HG03139 (cell line): ENCODE data around the gene GLDC.
"Not testable (repeated sequence)": the region's sequence is repeated elsewhere in the genome, so short reads cannot be mapped to it uniquely, and the experiment has no call there.

Experiments used
- ATAC-seq: cut with Tn5 transposase; IDR thresholded peaks from one replicate; pipeline ENCODE4 v1.9.1; 2021; ENCODE audit not compliant: unreplicated experiment

Gene GLDC

DNA sequence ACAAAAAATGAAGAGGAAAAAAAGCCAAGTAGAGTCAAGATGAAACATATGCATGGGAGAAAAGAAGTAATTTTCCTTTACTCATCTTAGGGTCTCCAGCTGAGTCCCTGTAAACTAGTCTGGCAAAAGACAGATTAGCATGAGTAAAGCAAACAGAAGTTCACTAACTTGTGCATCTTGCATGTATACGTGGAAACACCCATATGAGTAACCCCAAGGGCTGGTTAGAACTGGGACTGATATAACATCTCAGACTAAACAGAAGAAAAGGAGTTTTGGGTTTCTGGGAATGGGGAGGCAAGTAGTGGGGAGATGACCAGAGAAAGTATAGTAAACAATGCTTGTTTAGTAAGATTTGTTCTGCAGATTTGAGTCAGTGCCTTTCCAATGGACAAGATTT is 20.1 kb upstream of the GLDC start:
- no peak for ATAC-seq

DNA sequence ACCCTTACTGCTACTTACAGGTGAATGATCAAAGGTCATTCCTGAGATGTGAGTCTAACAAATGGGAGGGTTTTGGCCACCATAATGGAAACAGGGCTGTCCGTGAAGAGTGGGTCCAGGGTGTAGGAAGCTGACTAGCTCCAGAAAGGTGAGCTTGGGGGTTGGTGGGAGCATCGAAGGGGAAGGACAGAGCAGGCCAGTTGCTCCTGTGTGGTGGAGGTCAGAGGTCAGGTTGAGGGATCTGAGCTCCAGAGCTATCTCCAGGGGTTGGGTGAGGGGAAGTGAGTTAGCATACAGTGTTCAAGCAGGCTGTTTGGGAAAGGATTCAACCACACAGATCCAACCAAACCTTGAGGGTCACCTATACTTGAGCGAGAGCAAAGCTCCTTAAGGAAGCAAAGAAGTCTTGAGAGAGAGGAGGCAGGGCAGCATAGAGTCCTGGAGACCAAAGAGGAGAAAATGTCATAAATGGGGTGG is 18.7 kb upstream of the GLDC start:
- no peak for ATAC-seq

DNA sequence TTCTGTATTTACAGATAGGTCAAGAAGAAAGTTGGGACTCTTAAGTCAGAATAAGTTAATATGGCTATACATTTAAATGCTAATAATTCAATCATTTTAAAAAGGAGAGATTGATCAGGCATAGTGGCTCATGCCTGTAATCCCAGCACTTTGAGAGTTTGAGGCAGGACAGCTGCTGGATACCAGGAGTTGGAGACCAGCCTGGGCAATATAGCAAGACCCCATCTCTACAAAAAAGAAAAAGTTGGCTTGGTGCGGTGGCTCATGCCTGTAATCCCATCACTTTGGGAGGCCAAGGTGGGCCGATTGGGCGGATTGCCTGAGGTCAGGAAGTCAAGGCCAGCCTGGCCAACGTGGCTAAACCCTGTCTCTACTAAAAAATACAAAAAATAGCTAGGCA is 15.0 kb upstream of the GLDC start:
- no peak for ATAC-seq

DNA sequence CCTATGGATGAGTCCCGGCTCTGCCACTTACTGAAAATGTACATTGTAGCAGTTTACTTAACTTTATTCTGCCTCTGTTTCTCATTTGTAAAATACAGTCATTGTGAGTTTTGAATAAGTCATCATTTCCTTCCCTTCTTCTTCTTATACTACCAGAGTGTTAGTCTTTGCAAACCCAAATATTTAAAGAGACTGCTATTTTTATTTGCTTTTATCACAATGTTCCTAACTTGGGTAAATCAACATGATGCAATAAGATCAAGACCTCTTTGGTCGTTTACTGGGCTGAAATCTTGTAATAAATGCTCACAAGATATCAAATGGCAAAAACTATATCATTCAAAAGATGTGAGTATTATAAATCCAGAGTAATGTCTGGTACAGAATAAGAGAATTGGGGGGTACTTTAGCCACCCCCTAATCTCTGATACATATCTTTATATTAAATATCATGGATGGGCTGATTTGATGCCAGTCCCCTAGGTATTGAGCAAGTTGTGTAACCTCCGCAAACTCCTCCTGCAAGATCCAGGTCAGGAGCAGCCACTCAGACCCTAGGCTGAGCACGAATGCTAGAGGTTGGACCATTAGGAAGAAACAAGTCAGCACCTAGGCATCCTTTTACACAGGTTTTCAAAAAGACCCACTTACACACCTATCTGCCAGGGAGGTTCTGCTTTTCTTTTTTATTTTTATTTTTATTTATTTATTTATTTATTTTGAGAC is 13.3 kb upstream of the GLDC start:
- ATAC-seq, result no peak

DNA sequence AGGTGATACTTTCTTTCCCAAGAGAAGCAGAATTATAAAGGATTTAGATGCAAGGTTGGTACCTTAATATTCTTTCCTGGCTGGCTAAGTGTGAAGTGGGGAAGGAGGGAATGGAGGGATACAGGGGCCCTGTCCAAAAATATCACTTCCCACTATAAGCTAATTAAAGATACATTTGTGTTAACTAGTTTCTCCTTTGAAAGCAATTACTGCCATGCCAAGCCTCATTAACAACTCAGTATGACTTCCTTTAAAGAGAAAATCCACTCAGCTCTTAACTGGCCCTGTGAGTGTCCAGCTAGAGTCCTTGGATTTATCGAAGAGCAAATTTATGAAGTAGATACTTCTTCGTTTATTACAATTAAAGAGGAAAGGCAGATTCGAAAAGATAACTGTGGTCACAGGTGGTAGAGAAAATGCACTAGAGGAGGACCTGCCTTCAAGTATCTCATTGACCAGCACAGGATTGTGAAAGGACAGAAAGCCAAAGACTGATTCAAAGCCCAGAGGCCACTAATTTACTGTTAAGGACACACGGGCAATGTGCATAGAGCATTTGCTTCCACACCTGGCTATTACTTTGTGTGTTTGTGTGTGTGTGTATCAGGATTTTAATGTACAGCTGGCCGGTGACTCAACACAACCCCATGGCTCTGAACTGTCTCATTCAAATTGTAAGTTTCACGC is 11.2 kb upstream of the GLDC start:
- ATAC-seq, result no peak

DNA sequence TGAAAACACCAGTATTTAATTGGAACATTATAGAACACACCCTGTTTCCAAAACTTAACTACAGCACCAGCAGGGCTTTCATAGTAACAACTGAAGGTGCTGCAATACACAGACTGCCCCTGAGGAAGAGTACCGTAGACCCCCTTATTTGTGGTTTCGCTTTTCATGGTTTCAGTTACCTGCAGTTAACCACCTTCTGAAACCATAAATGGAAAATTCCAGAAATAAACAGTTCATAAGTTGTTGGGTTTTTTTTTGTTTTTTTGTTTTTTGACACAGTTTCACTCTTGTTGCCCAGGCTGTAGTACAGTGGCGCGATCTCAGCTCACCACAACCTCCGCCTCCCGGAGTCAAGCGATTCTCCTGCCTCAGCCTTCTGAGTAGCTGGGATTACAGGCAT is 9.5 kb upstream of the GLDC start:
- ATAC-seq, result peak; percentile 82

DNA sequence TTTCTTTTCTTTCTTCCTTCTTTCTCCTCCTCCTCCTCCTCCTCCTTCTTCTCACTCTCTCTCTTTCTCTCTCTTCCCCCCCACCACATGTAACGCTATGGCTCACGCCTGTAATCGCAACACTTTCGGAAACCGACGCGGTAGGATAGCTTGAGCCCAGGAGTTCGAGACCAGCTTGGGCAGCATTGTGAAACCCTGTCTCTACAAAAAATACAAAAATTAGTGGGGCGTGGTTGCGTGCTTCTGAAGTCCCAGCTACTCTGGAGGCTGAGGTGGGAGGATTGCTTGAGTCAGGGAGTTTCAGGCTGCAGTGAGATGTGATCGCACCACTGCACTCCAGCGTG is 736 bp upstream of the GLDC start:
- no peak for ATAC-seq

DNA sequence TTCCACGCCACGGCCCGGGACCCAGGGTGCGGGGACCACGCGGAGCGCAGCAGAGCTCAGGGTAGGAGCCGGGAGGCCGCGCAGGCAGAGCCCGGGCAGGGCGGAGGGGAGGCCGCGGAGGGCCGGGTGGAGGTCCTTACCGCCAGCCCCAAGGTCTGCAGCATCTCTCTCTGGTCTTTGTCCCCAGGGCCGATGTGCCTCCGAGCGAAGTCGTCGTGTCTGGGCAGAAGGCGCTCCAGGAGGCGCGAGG is 499 bp downstream of the GLDC start:
- not testable (repeated sequence) for ATAC-seq

DNA sequence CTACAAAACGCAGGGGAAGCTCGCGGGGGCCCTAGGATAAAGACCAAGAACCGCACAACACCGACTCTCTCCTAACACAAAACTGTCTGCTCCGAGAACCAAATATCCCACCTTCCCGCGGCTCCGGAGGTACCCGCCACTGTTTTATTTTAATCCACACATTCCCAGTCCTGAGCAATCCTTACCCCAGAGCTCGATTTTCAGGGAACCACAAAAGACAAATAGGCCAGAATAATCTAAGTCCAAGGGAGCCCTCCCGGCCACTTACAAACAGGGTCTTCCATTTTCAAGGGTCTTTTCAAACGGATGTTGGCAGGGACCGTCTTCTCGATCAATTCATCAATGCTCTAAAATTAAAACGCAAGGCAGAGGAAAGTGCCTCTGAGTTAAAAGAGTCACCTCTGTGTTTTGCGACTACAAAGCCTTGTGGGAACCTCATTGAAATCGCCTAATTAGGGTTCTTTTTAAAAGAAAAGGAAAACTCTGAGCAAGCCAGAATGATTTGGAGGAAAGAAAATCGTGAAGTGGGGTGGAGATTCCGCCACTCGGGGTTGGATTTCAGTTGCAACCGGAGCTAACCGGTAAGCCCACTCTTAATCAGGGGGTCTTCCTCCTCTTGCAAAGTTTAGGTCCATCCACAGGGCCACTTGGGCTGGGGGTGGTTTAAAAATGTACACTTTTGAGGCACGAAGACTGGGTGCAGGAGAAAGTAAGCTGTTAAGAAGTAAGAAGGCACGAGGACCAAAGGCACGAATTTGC is 1.0 kb downstream of the GLDC start:
- no peak for ATAC-seq

DNA sequence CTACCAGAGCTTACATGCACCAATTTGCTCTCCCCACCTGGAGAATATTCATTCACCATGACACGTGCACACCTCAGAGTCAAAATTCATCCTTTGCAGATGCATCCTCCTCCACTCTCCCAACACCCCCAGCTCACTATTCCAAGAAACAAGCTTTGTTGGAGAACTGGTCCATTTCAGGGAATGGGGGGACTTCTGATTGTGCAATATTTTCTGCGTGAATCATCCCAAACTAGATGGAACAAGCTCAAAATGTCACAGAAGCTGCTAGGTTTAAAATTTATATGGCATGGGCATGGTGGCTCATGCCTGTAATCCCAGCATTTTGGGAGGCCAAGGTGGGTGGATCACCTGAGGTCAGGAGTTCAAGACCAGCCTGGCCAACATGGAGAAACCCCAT is 3.6 kb downstream of the GLDC start:
- ATAC-seq, result no peak

DNA sequence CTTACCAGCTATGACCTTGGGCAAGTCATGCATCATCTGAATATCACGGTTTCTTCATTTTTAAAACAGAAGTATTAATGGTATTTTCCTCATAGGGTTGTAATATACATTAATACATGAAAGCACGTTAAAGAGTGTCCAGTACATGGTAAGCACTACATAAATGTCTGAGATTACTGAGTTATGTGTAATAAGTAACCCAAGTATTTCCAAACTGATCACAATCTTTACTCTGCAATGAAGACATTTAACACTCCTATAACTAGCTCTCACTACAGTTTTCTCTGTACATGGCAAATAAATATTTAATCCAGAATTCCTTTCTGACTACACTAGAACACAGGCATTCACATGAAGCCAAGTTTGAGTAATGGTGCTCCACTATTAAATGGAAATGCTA is 4.0 kb downstream of the GLDC start:
- ATAC-seq, result no peak

DNA sequence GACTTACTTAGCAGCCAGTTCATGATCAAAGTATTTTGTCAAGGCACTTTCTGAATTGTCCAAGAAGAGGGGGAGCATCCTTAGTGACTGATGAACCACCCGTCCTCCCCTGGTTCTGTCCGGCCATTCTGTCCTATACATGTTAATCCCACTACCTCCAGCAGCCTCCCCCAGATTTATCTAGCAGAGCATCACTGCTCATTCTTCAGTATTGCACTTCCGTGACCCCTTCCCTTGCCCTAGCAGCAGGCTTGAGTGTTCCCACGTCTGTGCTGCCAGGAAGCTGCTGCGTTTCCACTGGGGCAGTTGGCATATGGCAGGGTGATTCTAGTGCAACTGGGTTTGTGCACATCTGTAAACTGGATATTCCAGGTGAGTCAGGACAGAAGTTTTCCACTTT is 4.5 kb downstream of the GLDC start:
- no peak for ATAC-seq

DNA sequence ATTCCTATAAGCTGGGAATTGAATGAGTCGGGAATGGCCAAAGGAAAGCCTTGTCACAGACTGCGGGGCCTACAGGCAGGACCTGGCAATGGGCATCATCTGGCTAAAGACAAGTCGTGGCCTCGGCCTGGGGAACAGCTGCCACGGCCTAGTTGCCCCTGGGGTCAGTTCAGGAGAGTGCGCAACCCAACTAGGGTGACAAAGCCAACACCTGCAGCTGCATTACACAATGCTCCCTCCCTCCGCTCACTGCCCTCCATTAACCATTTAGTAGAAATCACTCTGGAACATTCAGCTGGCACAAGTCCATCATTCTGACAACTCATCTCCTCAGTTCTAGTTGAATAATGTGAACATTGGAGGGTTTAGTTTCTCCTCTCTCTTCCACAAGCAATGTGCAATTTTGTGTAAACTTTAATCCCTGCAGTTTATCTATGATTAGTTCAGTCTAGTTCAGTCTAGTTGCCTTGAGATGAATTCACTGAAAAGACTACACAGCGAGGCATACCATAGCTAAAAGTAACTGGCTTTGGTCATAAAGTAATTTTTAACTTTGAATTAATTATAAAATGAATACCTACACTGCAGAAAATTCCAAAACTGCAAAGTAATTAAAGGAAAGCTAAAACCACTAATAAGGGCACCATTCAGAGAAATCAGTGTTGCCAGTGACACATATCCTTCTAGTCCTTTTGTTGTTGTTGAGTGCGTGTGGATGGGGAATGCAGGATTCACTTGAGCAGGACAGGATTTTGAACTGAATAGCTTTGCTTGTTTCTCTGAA is 5.1 kb downstream of the GLDC start:
- no peak for ATAC-seq

DNA sequence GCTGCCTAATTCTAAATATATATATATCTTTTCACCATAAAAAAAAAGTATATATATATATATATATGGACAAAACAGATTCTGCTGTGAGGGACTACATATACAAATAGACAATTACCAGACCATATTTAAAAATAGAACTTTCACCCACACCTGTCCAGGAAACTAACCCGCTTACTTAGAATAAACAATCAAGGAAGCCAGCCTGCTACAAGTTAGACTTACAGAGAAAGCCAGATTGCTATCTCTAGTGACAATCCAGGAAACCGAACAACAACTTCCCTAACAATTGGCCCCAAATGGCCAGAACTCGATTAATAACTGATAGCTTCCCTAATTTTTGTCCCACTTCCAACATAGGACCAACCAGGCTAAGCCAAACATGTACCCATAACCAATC is 5.9 kb downstream of the GLDC start:
- ATAC-seq, result no peak

DNA sequence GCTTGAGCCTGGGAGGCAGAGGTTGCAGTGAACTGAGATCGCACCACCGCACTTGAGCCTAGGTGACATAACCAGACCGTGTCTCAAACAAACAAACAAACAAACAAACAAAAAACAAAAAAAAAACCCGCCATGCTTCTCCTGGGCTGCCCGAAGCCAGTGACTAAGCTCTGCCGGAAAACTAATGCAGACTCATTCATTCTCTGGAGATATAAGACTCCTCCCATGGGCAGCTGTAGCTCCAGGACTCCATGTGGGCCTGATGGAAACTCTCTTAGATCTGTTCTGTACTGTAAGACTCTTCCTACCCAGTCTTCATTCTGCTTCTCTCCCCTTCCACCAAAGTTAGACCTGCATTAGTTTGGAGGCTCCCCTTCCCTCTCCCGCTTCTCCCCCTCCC is 11.1 kb downstream of the GLDC start:
- no peak for ATAC-seq

DNA sequence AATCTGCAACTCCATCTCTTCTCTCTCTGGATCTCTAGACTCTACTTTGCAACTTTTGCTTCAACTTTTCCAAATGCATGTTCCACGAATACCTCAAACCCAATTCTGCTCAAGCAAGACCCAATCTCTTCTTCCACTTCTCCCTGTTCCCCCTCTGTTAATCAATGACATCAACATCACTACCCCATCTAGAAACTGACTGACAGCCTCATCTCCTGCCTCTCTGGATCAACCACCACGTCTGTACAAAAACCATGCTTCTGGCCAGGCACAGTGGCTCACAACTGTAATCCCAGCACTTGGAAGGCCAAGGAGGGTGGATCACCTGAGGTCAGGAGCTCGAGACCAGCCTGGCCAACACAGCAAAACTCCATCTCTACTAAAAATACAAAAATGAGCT is 12.2 kb downstream of the GLDC start:
- no peak for ATAC-seq

DNA sequence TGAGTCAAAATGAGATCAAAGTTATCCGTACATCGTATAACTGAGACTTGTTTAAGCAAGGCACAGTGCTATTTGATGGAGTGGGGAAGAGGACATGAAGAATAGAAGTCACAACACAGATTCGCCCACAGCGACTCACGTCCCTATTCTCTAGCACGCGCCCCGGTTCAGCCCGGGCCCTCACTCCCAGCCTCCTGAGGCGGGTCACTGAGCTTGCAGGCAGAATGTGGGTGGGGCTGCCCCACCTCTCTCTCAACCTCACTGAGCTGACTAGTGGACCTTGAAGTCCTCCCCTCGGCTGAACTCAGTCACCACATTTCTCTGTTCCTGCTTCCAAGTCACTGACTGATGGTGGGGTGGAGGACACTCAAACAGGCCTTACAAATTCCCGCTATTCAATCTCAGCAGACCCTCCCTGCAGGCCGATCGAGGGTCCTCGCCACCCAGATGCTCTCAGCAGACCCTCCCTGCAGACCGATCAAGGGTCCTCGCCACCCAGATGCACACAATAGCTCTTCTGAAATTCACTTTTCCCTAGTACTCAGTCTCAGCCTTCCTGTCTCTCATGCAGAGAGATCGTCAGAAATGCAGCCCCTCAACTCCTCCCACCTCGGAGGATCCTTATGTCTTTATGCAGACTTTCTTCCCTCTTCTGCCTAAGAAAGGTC is 12.9 kb downstream of the GLDC start:
- ATAC-seq, result peak; percentile 93

DNA sequence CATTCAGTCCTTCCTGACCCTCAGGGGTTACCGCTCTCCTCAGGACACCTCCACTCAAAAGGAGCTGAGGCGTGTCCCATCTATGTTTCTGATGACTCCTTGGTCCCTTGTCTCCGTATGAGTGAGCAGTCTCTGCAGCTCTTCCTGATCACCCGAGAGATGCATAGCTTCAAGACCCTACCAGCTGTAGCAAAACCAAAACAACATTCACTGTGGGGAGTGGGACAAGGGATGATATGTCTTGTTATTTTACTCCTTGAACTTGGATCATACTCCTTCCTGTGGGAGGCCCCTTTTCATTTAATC is 14.4 kb downstream of the GLDC start:
- no peak for ATAC-seq

DNA sequence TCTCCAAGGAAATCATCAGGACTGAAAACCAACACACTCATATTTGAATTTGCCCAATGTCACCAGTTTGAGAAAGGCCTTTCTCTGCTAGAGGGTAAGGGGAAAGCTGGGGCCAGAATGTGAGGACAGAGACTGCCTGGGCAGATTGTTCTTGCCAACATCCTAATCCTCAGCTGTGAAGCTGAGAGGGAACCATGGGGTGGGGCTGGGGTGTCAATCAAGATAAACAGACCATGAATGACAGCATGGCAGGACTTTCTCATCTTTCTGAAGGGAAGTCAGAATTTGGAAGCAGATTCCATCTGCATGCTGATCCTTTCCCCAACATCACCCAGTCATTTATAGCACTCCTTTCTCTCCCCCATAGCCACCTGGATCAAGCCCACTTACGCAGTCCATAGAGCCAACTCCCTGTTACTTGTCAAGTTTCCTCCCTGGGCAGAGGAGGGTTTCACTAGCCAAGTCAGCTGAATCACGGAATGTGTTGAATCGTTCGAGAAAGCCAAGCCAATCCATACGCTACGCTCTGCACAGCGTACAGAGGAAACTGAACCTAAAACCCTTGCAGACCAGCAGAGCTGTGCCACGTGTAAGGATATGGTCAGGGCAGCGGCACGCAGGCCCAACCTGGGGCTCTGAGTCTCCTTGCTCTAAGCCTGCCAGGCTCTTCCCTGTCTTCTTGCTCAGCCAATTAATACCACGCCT is 14.9 kb downstream of the GLDC start:
- ATAC-seq, result no peak

DNA sequence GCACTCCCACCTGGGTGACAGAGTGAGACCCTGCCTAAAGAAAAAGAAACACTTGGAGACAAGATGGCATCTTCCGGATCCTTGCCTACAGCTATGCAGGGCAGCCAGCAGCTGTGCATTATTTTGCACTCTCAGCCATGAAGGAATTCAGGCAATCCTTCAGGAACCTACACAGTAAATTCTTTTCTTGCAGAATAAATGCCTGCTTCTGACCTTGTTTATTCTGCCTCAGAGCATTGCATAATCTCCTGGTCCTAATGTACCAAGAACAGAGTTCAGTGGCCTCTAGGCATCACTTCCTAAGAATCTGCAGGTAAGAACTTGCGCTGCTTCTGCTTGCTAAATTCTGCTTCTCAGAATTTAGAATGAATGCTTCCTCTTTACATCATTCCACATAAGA is 16.8 kb downstream of the GLDC start:
- ATAC-seq, result no peak

DNA sequence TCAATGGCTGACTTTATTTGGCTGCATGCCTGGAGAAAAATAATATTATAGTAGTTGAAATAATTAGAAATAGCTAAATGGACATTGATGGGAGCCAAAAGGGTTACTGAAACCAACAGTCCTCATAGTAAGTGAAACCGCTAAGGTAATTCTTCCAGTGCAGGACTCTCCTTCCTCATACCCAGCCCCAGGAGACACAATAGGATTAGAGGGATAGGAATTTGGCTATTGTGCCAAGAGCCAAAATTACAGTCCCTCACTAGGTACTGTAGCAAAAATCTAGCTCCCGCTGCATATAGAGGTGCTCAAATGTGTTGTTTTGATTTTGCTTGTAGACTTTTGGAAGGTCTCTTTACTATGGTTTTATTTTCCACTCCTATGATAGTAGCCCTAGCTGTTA is 20.2 kb downstream of the GLDC start:
- no peak for ATAC-seq
